Duodenal mucosa (tissue), 2 donors: ENCODE measurements around the gene MVB12A.
A peak's percentile ranks its signal among the peaks of the same experiment; 100 is the strongest.

Experiments used
- H3K27ac ChIP-seq: one replicate; pipeline ENCODE4 v1.7.0; 2013; ENCODE audit warnings: low read depth, low read length
- H3K27me3 ChIP-seq, 2 donors: one replicate each; pipeline ENCODE4 v1.7.0; 2013; ENCODE audit warnings: low read length in 2 of 2, control low read depth in 1 of 2; ENCODE audit not compliant: insufficient read depth in 2 of 2, control insufficient read depth in 1 of 2
- H3K36me3 ChIP-seq, 2 donors: one replicate each; pipeline ENCODE4 v1.7.0; 2013; ENCODE audit warnings: low read length in 2 of 2, control low read depth in 1 of 2; ENCODE audit not compliant: insufficient read depth in 2 of 2, control insufficient read depth in 1 of 2
- H3K4me1 ChIP-seq, 2 donors: one replicate each; pipeline ENCODE4 v1.7.0; 2013; ENCODE audit warnings: low read length in 2 of 2, control low read depth in 1 of 2; ENCODE audit not compliant: insufficient read depth in 2 of 2, control insufficient read depth in 1 of 2
- H3K4me3 ChIP-seq, 2 donors: one replicate each; pipeline ENCODE4 v1.7.0; 2013; ENCODE audit warnings: low read length in 2 of 2, low read depth in 1 of 2
- H3K9ac ChIP-seq, 2 donors: one replicate each; pipeline ENCODE4 v1.7.0; 2013; ENCODE audit warnings: low read length in 2 of 2, low read depth in 1 of 2
- H3K9me3 ChIP-seq, 2 donors: one replicate each; pipeline ENCODE4 v1.7.0; 2013; ENCODE audit warnings: low read length in 2 of 2, control low read depth in 1 of 2; ENCODE audit not compliant: control insufficient read depth in 1 of 2

Gene MVB12A

GRCh38 chr19:17471410-17472125 is 51.7 kb downstream of the MVB12A start:
- Histone ChIP-seq H3K4me3 (peak overlapping the region in 1 of 2 donors; percentile 73), H3K9ac (peak overlapping the region; percentile 12 to 49)

GRCh38 chr19:17473041-17473440 is 53.2 kb downstream of the MVB12A start:
- H3K27ac ChIP-seq: no peak overlapping the region
- peaks cover 16 to 17% of the 10 kb centered on the region in 2 donors for H3K4me1 ChIP-seq
- H3K4me3 ChIP-seq: no peak overlapping the region
- no peaks in the 10 kb centered on the region for H3K36me3 ChIP-seq
- no peaks in the 10 kb centered on the region for H3K27me3 ChIP-seq
- H3K9me3 ChIP-seq: no peaks in the 10 kb centered on the region
- H3K9ac ChIP-seq: no peak overlapping the region

More at GRCh38 chr19:17471410-17472125, 51.7 kb downstream of the MVB12A start:
- Histone ChIP-seq H3K36me3 (no peaks in the 10 kb centered on the region), H3K9me3 (no peaks in the 10 kb centered on the region), H3K4me1 (peaks cover 16 to 17% of the 10 kb centered on the region in 2 donors), H3K27me3 (no peaks in the 10 kb centered on the region), H3K27ac (no peak overlapping the region)
